GM12878 (cell line): Measurements from ENCODE around the gene EMILIN2. TPM values are rescaled to one million over a fixed set of nuclear protein-coding genes. Genes with fewer than 3 reads are reported as not detected.

ENCODE experiments used
- ATAC-seq: fragments of 200-7000 bp; cut with Tn5 transposase; 3 replicates; pipeline ENCODE4 v1.9.1; 2020; ENCODE audit warnings: mild to moderate bottlenecking, moderate library complexity
- BruUV-seq: library from RNA; stranded (reverse); fragments of 400-500 nt; replicated peaks from 2 replicates; lab custom pipeline; 2021; lab: Mats Ljungman, UMichigan
- CTCF ChIA-PET: fragments of 300-600 bp; sonication (Branson Sonifier 250); formaldehyde crosslinking; extraction: SDS; loops from one replicate; lab custom pipeline; 2021; ENCODE audit warnings: inconsistent platforms; lab: Yijun Ruan, JAX
- POLR2A ChIA-PET: fragments of 350-600 bp; formaldehyde crosslinking; extraction: SDS; loops from one replicate; lab custom pipeline; 2021; ENCODE audit warnings: inconsistent platforms; lab: Charles Lee
- RAD21 ChIA-PET: fragments of 300-600 bp; sonication (Branson Sonifier 250); formaldehyde crosslinking; loops from one replicate; lab custom pipeline; 2023; ENCODE audit warnings: antibody characterized with exemption; ENCODE audit not compliant: unreplicated experiment; lab: Charles Lee
- SMC1A ChIA-PET: fragments of 300-600 bp; sonication (Branson Sonifier 250); formaldehyde crosslinking; loops from one replicate; lab custom pipeline; 2023; ENCODE audit not compliant: unreplicated experiment, uncharacterized antibody; lab: Charles Lee
- DNase-seq: peaks from one replicate; pipeline ENCODE4 v3.0.0-alpha.2; 2011; ENCODE audit warnings: low read depth, low spot score
- FAIRE-seq: peaks from 3 replicates; lab custom pipeline; 2011; peaks lifted over from hg19 to GRCh38; lab: Jason Lieb, UNC
- H2AFZ ChIP-seq: 2 replicates; pipeline ENCODE4 v1.6.0; 2011; ENCODE audit warnings: low read depth, low read length, control low read depth; ENCODE audit not compliant: control insufficient read depth
- H3K27ac ChIP-seq: 2 replicates; pipeline ENCODE4 v1.5.1; 2011; ENCODE audit warnings: control low read depth; ENCODE audit not compliant: control insufficient read depth, insufficient read depth
- H3K27me3 ChIP-seq, 2 experiments: replicated peaks in 1 of 2; 2 replicates each; pipeline versions ENCODE4 v1.6.0 to v1.6.1; 2011; ENCODE audit warnings: low read length in 1 of 2; ENCODE audit not compliant: control insufficient read depth in 2 of 2, insufficient read depth in 2 of 2
- H3K36me3 ChIP-seq, 2 experiments: 2 replicates each; pipeline ENCODE4 v1.5.1; 2011; ENCODE audit warnings: low read length in 1 of 2; ENCODE audit not compliant: control insufficient read depth in 2 of 2, insufficient read depth in 2 of 2
- H3K4me1 ChIP-seq: 2 replicates; pipeline ENCODE4 v1.6.1; 2011; ENCODE audit warnings: mild to moderate bottlenecking, low read length, moderate library complexity, mixed read lengths; ENCODE audit not compliant: control insufficient read depth, insufficient read depth
- H3K4me2 ChIP-seq: 2 replicates; pipeline ENCODE4 v1.6.0; 2011; ENCODE audit warnings: control low read depth; ENCODE audit not compliant: control insufficient read depth, insufficient read depth
- H3K4me3 ChIP-seq: fragments of 200-600 bp; sonication (generic); 2 replicates; pipeline ENCODE4 v1.5.1; 2016
- H3K79me2 ChIP-seq: 2 replicates; pipeline ENCODE4 v1.6.0; 2011; ENCODE audit warnings: low read length; ENCODE audit not compliant: control insufficient read depth, insufficient read depth
- H3K9ac ChIP-seq: 2 replicates; pipeline ENCODE4 v1.8.0; 2011; ENCODE audit warnings: low read length, control low read depth, mixed read lengths; ENCODE audit not compliant: control insufficient read depth, insufficient read depth
- H3K9me3 ChIP-seq: replicated peaks from 3 replicates; pipeline ENCODE4 v1.5.1; 2011; ENCODE audit warnings: mild to moderate bottlenecking, low read length; ENCODE audit not compliant: control insufficient read depth, insufficient read depth
- H4K20me1 ChIP-seq: 2 replicates; pipeline ENCODE4 v1.6.0; 2011; ENCODE audit not compliant: control insufficient read depth, insufficient read depth
- BCL11A ChIP-seq: IDR thresholded peaks from 2 replicates; pipeline ENCODE4 v1.6.1; 2011; ENCODE audit warnings: low read depth, low read length
- BRCA1 ChIP-seq: IDR thresholded peaks from 2 replicates; pipeline ENCODE4 v1.6.1; 2011; ENCODE audit warnings: low read depth, low read length, improper control_type of control experiment
- CREM ChIP-seq: IDR thresholded peaks from 2 replicates; pipeline ENCODE4 v1.6.1; 2014; ENCODE audit warnings: antibody characterized with exemption, low read depth
- DPF2 ChIP-seq: fragments of 450-650 bp; IDR thresholded peaks from 2 replicates; pipeline ENCODE4 v1.6.1; 2017; ENCODE audit warnings: mild to moderate bottlenecking
- E2F8 ChIP-seq: fragments of 450-650 bp; IDR thresholded peaks from 2 replicates; pipeline ENCODE4 v1.6.1; 2018; ENCODE audit warnings: mild to moderate bottlenecking, low read depth, moderate library complexity; ENCODE audit not compliant: partially characterized antibody
- IRF5 ChIP-seq: fragments of 450-650 bp; IDR thresholded peaks from 2 replicates; pipeline ENCODE4 v1.6.1; 2017; ENCODE audit warnings: borderline replicate concordance
- JUND ChIP-seq: IDR thresholded peaks from 2 replicates; pipeline ENCODE4 v1.6.1; 2012; ENCODE audit warnings: low read depth, mild to moderate bottlenecking, low read length, improper control_type of control experiment, moderate library complexity
- KAT2A ChIP-seq: conservative IDR thresholded peaks from 2 replicates; pipeline ENCODE4 v1.6.1; 2011; ENCODE audit warnings: low read depth, low read length; ENCODE audit not compliant: control insufficient read depth
- NFIC ChIP-seq: IDR thresholded peaks from 2 replicates; pipeline ENCODE4 v1.6.1; 2012; ENCODE audit warnings: low read depth, mild to moderate bottlenecking, inconsistent platforms, low read length, moderate library complexity
- NKRF ChIP-seq: fragments of 450-650 bp; conservative IDR thresholded peaks from 2 replicates; pipeline ENCODE4 v1.6.1; 2017; ENCODE audit warnings: mild to moderate bottlenecking, moderate library complexity
- POLR2AphosphoS2 ChIP-seq: IDR thresholded peaks from 2 replicates; pipeline ENCODE4 v1.6.1; 2011; ENCODE audit warnings: low read depth, mild to moderate bottlenecking, low read length, improper control_type of control experiment, moderate library complexity
- TARDBP ChIP-seq: IDR thresholded peaks from 2 replicates; pipeline ENCODE4 v1.6.1; 2016; ENCODE audit warnings: borderline replicate concordance
- ZBTB11 ChIP-seq: fragments of 450-650 bp; formaldehyde crosslinking; IDR thresholded peaks from 2 replicates; pipeline ENCODE4 v1.5.0; 2022; ENCODE audit warnings: mild to moderate bottlenecking, missing genetic modification characterization
- ZNF217 ChIP-seq: fragments of 450-650 bp; IDR thresholded peaks from 2 replicates; pipeline ENCODE4 v1.6.1; 2017; ENCODE audit warnings: antibody characterized with exemption, mild to moderate bottlenecking
- WGBS: methylation state at CpG from one replicate; pipeline ENCODE4 v1.1.6; 2016; ENCODE audit warnings: low lambda C conversion rate; ENCODE audit not compliant: insufficient replicate concordance, insufficient coverage; ENCODE audit errors: missing lambda C conversion rate; 5-methylcytosine and 5-hydroxymethylcytosine counted together
- in situ Hi-C: fragments of 300-500 bp; cut with MboI; formaldehyde crosslinking; loops from 9 replicates; pipeline ENCODE4 v1.14.3; 2018; ENCODE audit warnings: mixed read lengths
- intact Hi-C: fragments of 100-400 bp; cut with micrococcal nuclease; formaldehyde crosslinking; loops from one replicate; pipeline ENCODE4 v1.14.2; 2022; ENCODE audit not compliant: unreplicated experiment
- polyA plus RNA-seq, 11 experiments: library from polyadenylated mRNA; depleted of rRNA in 4 of 11; unstranded in 6 of 11; stranded (reverse) in 5 of 11; fragments of >200 nt; fragmentation: Nextera tagmentation in 4 of 11; fragmentation: Illumina TruSeq in 1 of 11; extraction: Ambion mirVana in 4 of 11; extraction: Trizol in 1 of 11; gene quantifications; 1 replicate in 1 of 11; 2 replicates in 10 of 11; pipeline versions ENCODE4 v1.2.1 to v1.2.3, GENCODE V29; 2011 to 2016; ENCODE audit warnings: inconsistent platforms in 2 of 11, missing spikeins in 2 of 11, low read depth in 1 of 11
- total RNA-seq, 4 experiments: library from RNA; depleted of rRNA in 3 of 4; stranded (reverse); fragments of >200 nt in 3 of 4; fragmentation: Illumina TruSeq in 1 of 4; extraction: Trizol in 1 of 4; gene quantifications; 2 replicates each; pipeline versions ENCODE4 v1.2.1 to v1.2.3, GENCODE V29; 2013 to 2021

EMILIN2 gene
- total and polyA plus RNA-seq, 10 of the 15 experiments (the other 5 are each of a cell fraction or from before 2014, with no cell fraction given): 0.58 to 18.4 (median 5.9) TPM

- ATAC-seq: no peak
- Histone ChIP-seq H2AFZ (no peak overlapping the region), H3K79me2 (no peaks in the 10 kb centered on the region), H3K9ac (no peak overlapping the region), H3K36me3 (no peaks in the 10 kb centered on the region), H3K27ac (no peak overlapping the region), H4K20me1 (no peaks in the 10 kb centered on the region), H3K4me3 (no peak overlapping the region), H3K27me3 (no peaks in the 10 kb centered on the region; a peak in 1 of 4 replicates), H3K9me3 (no peaks in the 10 kb centered on the region), H3K4me2 (no peak overlapping the region), H3K4me1 (peaks cover 9% of the 10 kb centered on the region)
- FAIRE-seq: no peak
- ChIA-PET CTCF (no interaction called here), RAD21 (no interaction called here), SMC1A (no interaction called here), POLR2A (no interaction called here)
- BruUV-seq: no TSS peak
- in situ Hi-C loops (no loop called here), intact Hi-C loops (no loop called here)
- no peak for DNase-seq
- TF ChIP-seq ZBTB11 (CRISPR knock-in tag) (no peak), POLR2AphosphoS2 (no peak), E2F8 (no peak), DPF2 (no peak), IRF5 (no peak), TARDBP (no peak), CREM (no peak), NKRF (no peak), JUND (no peak), BRCA1 (no peak), ZNF217 (no peak), KAT2A (no peak), BCL11A (no peak), NFIC (no peak)
- WGBS: 3% methylated on average over 4 of the region's 4 CpGs
Measured at GRCh38 chr18:2879889-2880288, 33.1 kb downstream of the EMILIN2 start.
